Endodermal cell (in vitro differentiated cells): ENCODE data around the gene ANKLE2. TPM values are rescaled to one million over a fixed set of nuclear protein-coding genes. Genes with fewer than 3 reads are reported as not detected.
"Not testable (repeated sequence)": the region's sequence is repeated elsewhere in the genome, so short reads cannot be mapped to it uniquely, and the experiment has no call there.

Source experiments
- DNase-seq: peaks from one replicate; pipeline ENCODE4 v3.0.0-alpha.2; 2017
- H3K27ac ChIP-seq: 2 replicates; pipeline ENCODE4 v1.5.1; 2013; ENCODE audit warnings: mild to moderate bottlenecking, low read depth, low read length, moderate library complexity
- H3K27me3 ChIP-seq: 2 replicates; pipeline ENCODE4 v1.6.1; 2013; ENCODE audit warnings: mild to moderate bottlenecking, low read length, moderate library complexity; ENCODE audit not compliant: insufficient read depth, control insufficient read depth, poor library complexity, severe bottlenecking
- H3K36me3 ChIP-seq: 2 replicates; pipeline ENCODE4 v1.7.0; 2013; ENCODE audit warnings: mild to moderate bottlenecking, low read length, moderate library complexity; ENCODE audit not compliant: control insufficient read depth, insufficient read depth
- H3K4me1 ChIP-seq: one replicate; pipeline ENCODE4 v1.7.0; 2013; ENCODE audit warnings: low read length; ENCODE audit not compliant: control insufficient read depth, insufficient read depth
- H3K4me3 ChIP-seq: 2 replicates; pipeline ENCODE4 v1.5.1; 2013; ENCODE audit warnings: mild to moderate bottlenecking, low read length, moderate library complexity
- H3K9ac ChIP-seq: 2 replicates; pipeline ENCODE4 v1.6.1; 2013; ENCODE audit warnings: mild to moderate bottlenecking, low read length, moderate library complexity; ENCODE audit not compliant: poor library complexity, severe bottlenecking; ENCODE audit errors: extremely low read depth
- H3K9me3 ChIP-seq: 2 replicates; pipeline ENCODE4 v1.6.1; 2013; ENCODE audit warnings: mild to moderate bottlenecking, low read length, moderate library complexity; ENCODE audit not compliant: control insufficient read depth
- H3K27ac Mint-ChIP-seq: 2 replicates; pipeline ENCODE4 v1.8.0; 2020; ENCODE audit warnings: mixed read lengths
- H3K27me3 Mint-ChIP-seq: 2 replicates; pipeline ENCODE4 v1.8.0; 2021; ENCODE audit warnings: mild to moderate bottlenecking, mixed read lengths; ENCODE audit not compliant: insufficient read depth
- H3K36me3 Mint-ChIP-seq: 2 replicates; pipeline ENCODE4 v1.8.0; 2020; ENCODE audit warnings: low read depth, mixed read lengths
- H3K4me1 Mint-ChIP-seq: 2 replicates; pipeline ENCODE4 v1.8.0; 2020; ENCODE audit warnings: mixed read lengths
- H3K4me3 Mint-ChIP-seq: 2 replicates; pipeline ENCODE4 v1.8.0; 2020; ENCODE audit warnings: mild to moderate bottlenecking, moderate library complexity, mixed read lengths
- H3K9me3 Mint-ChIP-seq: 2 replicates; pipeline ENCODE4 v1.8.0; 2020; ENCODE audit warnings: mild to moderate bottlenecking, mixed read lengths
- CTCF ChIP-seq: fragments of 200-600 bp; sonication (generic); conservative IDR thresholded peaks from 2 replicates; pipeline ENCODE4 v1.5.0; 2021; ENCODE audit warnings: antibody characterized with exemption, mild to moderate bottlenecking
- WGBS, 2 experiments: methylation state at CpG; one replicate each; pipeline versions ENCODE4 v1.1.5 to v1.1.7; 2013; ENCODE audit warnings: missing lambda C conversion rate in 2 of 2, mixed read lengths in 1 of 2; ENCODE audit not compliant: insufficient coverage in 1 of 2, insufficient read length in 1 of 2; 5-methylcytosine and 5-hydroxymethylcytosine counted together
- total RNA-seq, 2 donors: library from RNA; stranded (reverse); fragmentation: NEBNext Ultra II Directional in 1 of 2; extraction: Animal tissue kit (Norgen Biotek cat#: 25700) in 1 of 2; gene quantifications; 2 replicates in 1 of 2; 3 replicates in 1 of 2; pipeline ENCODE4 v1.2.1, GENCODE V29; 2021

The ANKLE2 gene
- total RNA-seq, 2 donors from 2014 or later = 87.8 to 88.5 TPM

- 96 to 98% methylated on average over 12 to 24 of the region's 24 CpGs for WGBS, 2 experiments
- Histone ChIP-seq H3K36me3 (peaks cover 73% of the 10 kb centered on the region), H3K27me3 (no peaks in the 10 kb centered on the region), H3K4me1 (no peaks in the 10 kb centered on the region), H3K9me3 (no peaks in the 10 kb centered on the region), H3K27ac (no peak overlapping the region), H3K4me3 (no peak overlapping the region), H3K9ac (no peak overlapping the region)
- H3K36me3 Mint-ChIP-seq = peaks cover 77% of the 10 kb centered on the region
- H3K4me1 Mint-ChIP-seq = no peaks in the 10 kb centered on the region
- no peaks in the 10 kb centered on the region for H3K27me3 Mint-ChIP-seq
- no peak for DNase-seq
- H3K27ac Mint-ChIP-seq = no peak overlapping the region
- no peak for TF ChIP-seq CTCF
- H3K9me3 Mint-ChIP-seq = no peaks in the 10 kb centered on the region
- no peak overlapping the region for H3K4me3 Mint-ChIP-seq
Observed at GRCh38 chr12:132797820-132798570, 36.4 kb upstream of the ANKLE2 start.

GRCh38 chr12:132795847-132796246 lies 34.2 kb upstream of the ANKLE2 start:
- TF ChIP-seq CTCF = no peak
- no peak overlapping the region for H3K4me3 Mint-ChIP-seq
- H3K27ac Mint-ChIP-seq = no peak overlapping the region

GRCh38 chr12:132791940-132792339 lies 30.3 kb upstream of the ANKLE2 start:
- not testable (repeated sequence) for H3K27ac ChIP-seq, H3K9me3 ChIP-seq, H3K27me3 ChIP-seq, H3K27ac Mint-ChIP-seq, DNase-seq, H3K9me3 Mint-ChIP-seq, H3K9ac ChIP-seq, H3K4me1 Mint-ChIP-seq, H3K27me3 Mint-ChIP-seq, H3K4me3 ChIP-seq, H3K4me1 ChIP-seq, H3K4me3 Mint-ChIP-seq
- 95 to 100% methylated on average over 1 to 2 of the region's 2 CpGs for WGBS, 2 experiments
- H3K36me3 ChIP-seq = peaks cover 51% of the 10 kb centered on the region
- H3K36me3 Mint-ChIP-seq = peaks cover 77% of the 10 kb centered on the region

More at GRCh38 chr12:132795847-132796246, 34.2 kb upstream of the ANKLE2 start:
- Mint-ChIP-seq H3K36me3 (peaks cover 76% of the 10 kb centered on the region), H3K27me3 (no peaks in the 10 kb centered on the region), H3K9me3 (peaks cover 6% of the 10 kb centered on the region), H3K4me1 (no peaks in the 10 kb centered on the region)
- Histone ChIP-seq H3K4me1 (no peaks in the 10 kb centered on the region), H3K4me3 (no peak overlapping the region), H3K27ac (no peak overlapping the region), H3K36me3 (peaks cover 64% of the 10 kb centered on the region), H3K9me3 (no peaks in the 10 kb centered on the region), H3K9ac (no peak overlapping the region), H3K27me3 (no peaks in the 10 kb centered on the region)
- DNase-seq = no peak
- 94 to 95% methylated on average over 14 of the region's 14 CpGs for WGBS, 2 experiments
